Renal cortex interstitium (tissue), 11 donors: ENCODE data around the gene TBC1D10A. TPM values are rescaled to one million over a fixed set of nuclear protein-coding genes. Genes with fewer than 3 reads are reported as not detected.

Source experiments
- DNase-seq, 11 donors: peaks; one replicate each; pipeline ENCODE4 v3.0.0-alpha.2; 2013; ENCODE audit warnings: low read depth in 9 of 11, low spot score in 4 of 11; ENCODE audit errors: extremely low read depth in 1 of 11
- polyA plus RNA-seq, 3 donors: library from polyadenylated mRNA; unstranded; fragments of 120-200 nt; gene quantifications; one replicate each; pipeline ENCODE4 v1.2.1, GENCODE V29; 2013; ENCODE audit not compliant: insufficient read length in 3 of 3

Gene TBC1D10A
- polyA plus RNA-seq, 3 donors: 9.3 to 19.3 (median 15.9) TPM

GRCh38 chr22:30292069-30292970 lies 34.4 kb downstream of the TBC1D10A start:
- DNase-seq: no peak

GRCh38 chr22:30291058-30291892 lies 35.5 kb downstream of the TBC1D10A start:
- DNase-seq: no peak

GRCh38 chr22:30290342-30291057 lies 36.2 kb downstream of the TBC1D10A start:
- DNase-seq: no peak

DNA sequence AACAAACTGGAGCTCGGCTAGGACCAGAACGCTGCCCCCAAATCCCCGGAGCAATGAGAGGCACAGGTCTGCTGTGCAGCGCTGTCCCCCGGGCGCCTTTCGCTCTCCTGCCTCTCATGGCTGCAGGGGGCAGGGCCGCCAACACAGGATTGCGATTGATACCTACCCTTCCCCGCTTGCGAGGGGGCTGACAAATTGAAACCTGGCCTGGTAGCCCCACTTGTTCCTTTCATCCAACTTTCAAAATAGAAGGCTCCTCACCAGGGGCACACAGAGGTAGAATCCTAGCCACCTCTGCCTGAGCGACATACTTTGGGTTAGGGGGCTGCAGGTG lies 36.8 kb downstream of the TBC1D10A start:
- DNase-seq: no peak

DNA sequence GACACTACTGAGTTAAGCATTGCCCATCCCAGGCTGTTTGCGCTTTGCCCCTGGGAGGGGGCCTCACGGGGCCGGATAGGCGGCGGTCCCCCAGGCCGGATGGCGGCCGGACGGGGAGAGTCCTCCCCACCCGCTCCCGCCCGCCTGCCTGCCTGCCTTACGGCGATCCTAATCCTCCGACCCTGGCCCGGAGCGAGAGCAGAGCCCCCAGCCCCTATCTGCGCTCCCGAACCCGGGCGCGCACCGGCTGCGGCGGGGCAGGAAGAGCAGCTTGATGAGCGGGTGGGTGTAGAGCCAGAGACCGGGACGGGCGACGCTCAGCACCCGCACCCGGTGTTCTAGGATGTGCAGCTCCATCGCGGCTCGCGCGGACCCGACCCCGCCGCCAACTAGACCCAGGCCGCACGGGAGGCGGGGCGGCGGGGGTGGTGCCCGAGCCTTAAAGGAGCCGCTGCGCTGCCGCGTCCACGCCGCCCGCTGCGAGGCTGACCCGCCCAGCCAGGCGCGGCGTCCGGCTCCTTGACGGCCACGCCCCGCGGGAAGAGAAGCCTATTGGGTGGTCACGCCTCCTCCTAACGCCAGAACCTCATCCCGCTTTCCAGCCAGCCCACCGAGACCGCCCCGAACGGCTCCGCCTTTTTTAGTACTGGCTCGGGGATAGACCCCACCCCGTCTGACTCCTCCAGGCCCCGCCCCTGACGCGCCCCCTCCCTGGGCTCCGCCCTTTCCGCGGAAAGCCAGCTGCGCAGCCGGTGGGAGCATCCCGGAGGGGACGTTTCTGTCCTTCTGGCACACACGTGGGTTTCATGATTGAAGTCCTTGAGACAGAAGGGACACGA lies 37.4 kb downstream of the TBC1D10A start, which contains the start of gene CASTOR1:
TSS of gene CASTOR1 (minus strand) at position 365 of the 839 bp plus-strand sequence. CDS start at position 357, 8 bp downstream.
- peak; percentile 89 to 97 (median 96) for DNase-seq

DNA sequence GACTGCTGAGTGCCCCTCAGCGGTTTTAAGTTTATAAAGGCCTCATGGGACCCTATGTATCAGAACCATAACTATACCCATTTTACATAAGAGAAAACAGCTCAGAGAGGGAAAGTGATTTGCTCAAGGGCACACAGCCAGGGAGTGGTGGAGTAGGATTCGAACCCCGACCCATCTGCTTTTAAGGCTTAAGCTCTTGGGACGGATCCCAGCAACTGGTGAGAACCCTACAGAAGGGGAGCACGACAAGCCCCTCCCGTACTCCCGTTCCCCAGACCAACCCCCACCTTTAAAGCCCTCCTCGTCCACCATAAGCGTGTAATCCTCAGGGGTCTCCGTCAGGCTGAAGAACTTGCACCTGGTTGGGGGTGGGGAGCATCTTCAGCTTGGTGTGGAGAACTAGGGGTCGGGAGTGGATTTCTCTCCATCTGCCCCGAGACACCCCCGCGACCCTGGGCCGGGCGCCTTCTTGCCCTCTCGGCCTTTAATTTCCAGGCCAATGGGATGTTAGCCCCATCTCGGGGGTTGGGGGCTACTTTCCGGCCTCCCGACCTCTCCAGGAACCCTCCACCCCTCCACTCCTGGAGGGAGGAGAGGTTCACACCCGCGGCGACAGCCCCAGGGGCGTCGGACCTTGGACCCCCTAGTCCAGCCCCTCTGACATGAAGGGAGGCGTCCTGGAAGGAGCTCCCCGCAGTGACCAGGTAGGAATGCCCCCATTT lies 38.2 kb downstream of the TBC1D10A start:
- no peak for DNase-seq

- DNase-seq: peak in 6 of 11 donors; percentile 63 to 74 (median 68)
Observed at GRCh38 chr22:30287648-30288418, 38.9 kb downstream of the TBC1D10A start.

GRCh38 chr22:30286813-30287647 lies 39.7 kb downstream of the TBC1D10A start:
- no peak for DNase-seq

DNA sequence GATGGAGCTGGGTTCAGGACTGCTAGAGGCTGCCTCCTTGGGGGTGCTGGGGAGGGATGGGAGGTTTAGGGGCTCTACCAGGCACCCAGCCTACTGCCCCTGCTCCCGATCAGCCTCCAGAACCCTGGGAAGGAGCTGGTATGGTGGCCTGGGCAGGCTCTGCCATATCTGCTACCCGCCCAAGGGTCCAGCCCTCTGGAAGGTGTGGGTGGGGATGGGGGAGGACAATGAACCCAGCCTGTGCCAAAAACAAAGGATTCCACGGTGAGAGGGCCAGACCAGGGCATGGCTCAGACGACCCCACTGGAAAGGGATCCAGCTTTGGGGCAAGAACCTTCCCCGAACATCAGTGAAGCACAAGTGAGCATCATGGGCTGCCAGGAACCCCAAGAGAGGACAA lies 40.4 kb downstream of the TBC1D10A start:
- DNase-seq: no peak

DNA sequence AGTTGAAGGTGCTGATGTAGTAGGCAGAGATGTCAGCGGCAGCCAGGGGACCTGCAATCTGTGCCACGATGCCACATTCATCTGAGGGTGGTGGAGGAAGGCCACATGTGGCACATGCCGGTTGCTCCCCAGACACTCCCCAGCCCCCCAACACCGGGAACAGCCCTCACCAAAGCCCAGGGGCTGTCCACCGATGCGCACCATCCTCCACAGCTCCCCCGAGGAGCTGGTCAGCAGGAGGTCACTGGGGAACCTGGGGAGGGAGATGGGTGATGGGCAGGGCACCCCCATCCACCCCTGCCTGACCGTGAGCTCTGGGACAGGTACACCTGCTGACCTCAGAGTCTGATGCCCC lies 40.9 kb downstream of the TBC1D10A start:
- DNase-seq: no peak

- DNase-seq: no peak
Observed at GRCh38 chr22:30285176-30285845, 41.4 kb downstream of the TBC1D10A start.

DNA sequence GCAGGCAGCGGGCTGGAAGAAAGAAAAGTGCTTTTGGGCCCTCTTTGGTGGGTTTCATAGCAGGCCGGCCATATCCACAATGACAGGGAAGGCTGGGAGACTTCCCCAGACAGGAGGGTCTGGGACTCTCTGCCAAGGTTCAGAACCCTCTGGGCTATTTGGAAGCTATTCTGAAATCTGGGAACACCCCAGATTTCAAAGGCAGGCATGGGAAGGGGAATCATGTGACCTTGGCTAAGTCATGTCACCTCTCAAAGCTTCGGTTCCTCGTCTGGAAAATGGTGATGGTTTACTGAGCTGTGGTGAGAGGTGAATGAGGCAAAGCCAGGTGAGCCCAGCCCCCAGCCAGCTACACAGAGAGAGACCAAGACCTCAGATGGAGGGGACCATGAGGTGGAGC lies 42.1 kb downstream of the TBC1D10A start:
- no peak for DNase-seq

GRCh38 chr22:30284172-30284571 lies 42.6 kb downstream of the TBC1D10A start:
- no peak for DNase-seq

GRCh38 chr22:30283342-30283741 lies 43.4 kb downstream of the TBC1D10A start:
- DNase-seq: no peak

GRCh38 chr22:30282616-30283046 lies 44.1 kb downstream of the TBC1D10A start:
- no peak for DNase-seq

DNA sequence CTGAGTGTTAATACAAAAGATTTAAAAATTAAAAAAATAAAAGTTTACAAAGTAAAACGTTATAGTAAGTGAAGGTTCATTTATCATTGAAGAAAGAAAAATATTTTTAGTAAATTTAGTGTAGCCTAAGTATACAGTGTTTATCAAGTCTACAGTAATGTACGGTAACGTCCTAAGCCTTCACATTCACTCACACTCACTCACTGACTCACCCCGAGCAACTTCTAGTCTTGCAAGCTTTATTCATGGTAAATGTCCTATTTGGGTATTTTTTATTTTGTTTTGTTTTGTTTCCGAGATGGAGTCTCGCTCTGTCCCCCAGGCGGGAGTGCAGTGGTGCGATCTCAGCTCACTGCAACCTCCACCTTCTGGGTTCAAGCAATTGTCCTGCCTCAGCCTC lies 46.2 kb downstream of the TBC1D10A start:
- no peak for DNase-seq
